SU-DHL-6 (cell line): ENCODE measurements around the gene MPZL2.

ENCODE experiments used
- H2AFZ ChIP-seq: fragments of 200-600 bp; sonication (generic); 2 replicates; pipeline ENCODE4 v1.6.1; 2014; ENCODE audit warnings: low read depth, mild to moderate bottlenecking, moderate library complexity, mixed read lengths, antibody characterized with exemption, low read length; ENCODE audit not compliant: severe bottlenecking
- H3F3A ChIP-seq: fragments of 200-600 bp; shearing (Covaris generic); 2 replicates; pipeline ENCODE4 v1.6.0; 2016; ENCODE audit warnings: antibody characterized with exemption, mild to moderate bottlenecking; ENCODE audit not compliant: insufficient read depth
- H3K27ac ChIP-seq: fragments of 200-600 bp; sonication (generic); 2 replicates; pipeline ENCODE4 v1.5.1; 2016; ENCODE audit warnings: low read depth, mild to moderate bottlenecking, low read length, moderate library complexity, mixed read lengths
- H3K27me3 ChIP-seq: fragments of 200-600 bp; sonication (generic), shearing (Covaris generic); 2 replicates; pipeline ENCODE4 v1.6.0; 2014; ENCODE audit warnings: mild to moderate bottlenecking, low read length
- H3K36me3 ChIP-seq: fragments of 200-600 bp; sonication (generic); 2 replicates; pipeline ENCODE4 v1.6.1; 2014; ENCODE audit warnings: mild to moderate bottlenecking, low read length, mixed read lengths
- H3K4me2 ChIP-seq: fragments of 300-600, 200-600 bp; shearing (Covaris generic), sonication (generic); 2 replicates; pipeline ENCODE4 v1.6.0; 2014; ENCODE audit warnings: low read length, low read depth, mild to moderate bottlenecking; ENCODE audit not compliant: poor library complexity, severe bottlenecking
- H3K4me3 ChIP-seq: fragments of 200-600 bp; sonication (generic); 2 replicates; pipeline ENCODE4 v1.5.1; 2014; ENCODE audit warnings: antibody characterized with exemption, low read length, mild to moderate bottlenecking, mixed read lengths; ENCODE audit not compliant: insufficient read depth, poor library complexity, severe bottlenecking
- H3K79me2 ChIP-seq: fragments of 200-600 bp; sonication (generic); 2 replicates; pipeline ENCODE4 v1.6.1; 2014; ENCODE audit warnings: mild to moderate bottlenecking, low read length, moderate library complexity; ENCODE audit not compliant: insufficient read depth
- H3K9ac ChIP-seq: fragments of 200-600 bp; sonication (generic); 2 replicates; pipeline ENCODE4 v1.7.0; 2014; ENCODE audit warnings: mild to moderate bottlenecking, low read length
- H3K9me2 ChIP-seq: fragments of 200-600 bp; sonication (generic); replicated peaks from 2 replicates; pipeline ENCODE4 v1.6.1; 2014; ENCODE audit warnings: low read length; ENCODE audit not compliant: insufficient read depth
- H3K9me3 ChIP-seq: fragments of 200-600 bp; sonication (generic); 2 replicates; pipeline ENCODE4 v1.6.1; 2014; ENCODE audit warnings: low read length, mixed read lengths; ENCODE audit not compliant: insufficient read depth
- H4K20me1 ChIP-seq: fragments of 200-600 bp; sonication (generic); 2 replicates; pipeline ENCODE4 v1.6.1; 2014; ENCODE audit warnings: low read depth, mild to moderate bottlenecking, antibody characterized with exemption, low read length, moderate library complexity, mixed read lengths
- CTCF ChIP-seq: fragments of 200-600 bp; sonication (generic); IDR thresholded peaks from one replicate; pipeline ENCODE4 v1.5.1; 2017; ENCODE audit warnings: antibody characterized with exemption, mild to moderate bottlenecking, low read length, moderate library complexity; ENCODE audit not compliant: insufficient read depth, poor library complexity, severe bottlenecking
- EZH2phosphoT487 ChIP-seq: fragments of 200-600 bp; sonication (generic), shearing (Covaris generic); conservative IDR thresholded peaks from 2 replicates; pipeline ENCODE4 v1.6.1; 2018; ENCODE audit warnings: mild to moderate bottlenecking, antibody characterized with exemption, low read length, moderate library complexity, mixed read lengths

The MPZL2 gene

GRCh38 chr11:118229274-118229847, 34.7 kb downstream of the MPZL2 start:
- H3K9me3 ChIP-seq = no peaks in the 10 kb centered on the region
- no peaks in the 10 kb centered on the region for H3K9me2 ChIP-seq
- H3K36me3 ChIP-seq = no peaks in the 10 kb centered on the region
- H4K20me1 ChIP-seq = no peaks in the 10 kb centered on the region
- H3F3A ChIP-seq = peaks cover 31% of the 10 kb centered on the region
- TF ChIP-seq CTCF (no peak), EZH2phosphoT487 (no peak)
- H3K9ac ChIP-seq = no peak overlapping the region
- no peaks in the 10 kb centered on the region for H3K27me3 ChIP-seq
- H3K27ac ChIP-seq = peak overlapping the region; percentile 90
- no peak overlapping the region for H2AFZ ChIP-seq
- no peak overlapping the region for H3K4me3 ChIP-seq
- no peaks in the 10 kb centered on the region for H3K79me2 ChIP-seq
- H3K4me2 ChIP-seq = no peak overlapping the region

DNA sequence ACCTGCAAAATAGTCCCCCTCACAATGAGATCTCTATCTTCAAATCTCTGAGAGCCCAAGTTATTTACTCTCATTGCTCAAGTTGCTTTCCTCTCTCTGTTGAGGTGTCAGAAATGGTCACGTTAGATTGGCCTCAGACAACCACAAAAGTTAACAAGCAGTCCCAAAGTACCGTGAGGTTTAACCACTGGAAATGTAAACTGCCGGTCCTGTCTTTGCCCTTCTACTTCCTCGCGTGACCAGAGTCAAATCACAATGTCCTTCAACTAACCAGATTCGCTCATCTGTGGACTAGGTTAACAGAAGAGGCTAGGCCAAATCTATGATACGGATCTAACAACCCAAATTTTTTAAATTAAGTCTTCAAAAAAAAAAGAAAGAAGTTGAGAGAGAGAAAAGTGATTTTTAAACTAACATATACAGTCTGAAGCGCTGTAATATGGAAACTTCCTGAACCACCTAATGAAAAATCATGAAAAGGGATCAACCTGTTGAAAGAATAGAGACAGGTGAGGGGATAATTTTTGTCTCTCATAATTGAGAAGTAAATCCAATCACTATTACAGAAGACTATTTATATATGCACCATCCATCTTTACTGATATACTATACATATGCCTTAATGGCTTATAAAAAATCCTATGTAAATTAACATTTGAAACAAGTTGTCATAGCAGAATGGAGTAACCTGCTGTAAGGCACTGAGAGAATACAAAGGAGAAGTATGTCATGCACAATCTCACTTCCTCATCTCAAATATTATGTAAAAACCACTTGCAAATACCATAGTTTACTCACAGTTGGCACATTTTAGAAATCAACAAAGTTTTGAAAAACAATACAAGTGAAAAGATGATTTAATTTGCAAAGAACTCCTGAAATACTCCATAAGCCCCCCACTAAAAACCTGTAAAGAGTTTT, 36.0 kb downstream of the MPZL2 start:
- Histone ChIP-seq H4K20me1 (no peaks in the 10 kb centered on the region), H3F3A (peaks cover 31% of the 10 kb centered on the region), H3K27me3 (no peaks in the 10 kb centered on the region), H3K4me2 (peak overlapping the region; percentile 56), H3K4me3 (no peak overlapping the region), H3K79me2 (no peaks in the 10 kb centered on the region), H3K36me3 (no peaks in the 10 kb centered on the region), H3K9me2 (no peaks in the 10 kb centered on the region), H3K9ac (peak overlapping the region; percentile 16; the same call in 1 of the 2 replicates), H2AFZ (peak overlapping the region; percentile 55), H3K9me3 (no peaks in the 10 kb centered on the region), H3K27ac (peak overlapping the region; percentile 90)
- TF ChIP-seq EZH2phosphoT487 (no peak), CTCF (no peak)

DNA sequence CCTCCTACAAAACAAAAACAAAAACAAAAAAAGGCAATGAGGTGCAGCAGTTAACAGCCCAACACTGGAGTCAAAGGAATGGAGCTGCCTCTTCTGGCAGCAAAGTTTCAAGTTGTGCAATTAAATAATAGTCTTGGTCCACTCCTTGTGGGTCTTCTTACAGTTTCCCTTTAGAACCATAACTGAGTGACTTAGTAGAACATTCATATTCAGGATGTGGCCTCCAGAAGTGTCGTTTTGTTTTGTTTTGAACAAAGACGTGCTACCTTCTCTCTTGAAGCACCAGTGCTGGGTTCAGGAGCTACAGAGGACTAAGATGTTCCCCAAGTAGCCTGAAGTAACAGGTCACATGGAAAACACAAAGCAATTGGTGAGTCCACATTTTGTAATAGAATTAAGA, 37.3 kb downstream of the MPZL2 start:
- Histone ChIP-seq H3K36me3 (no peaks in the 10 kb centered on the region), H3K4me2 (peak overlapping the region; percentile 56), H3K27me3 (no peaks in the 10 kb centered on the region), H3K9me3 (no peaks in the 10 kb centered on the region), H3F3A (peaks cover 31% of the 10 kb centered on the region), H3K4me3 (no peak overlapping the region), H3K9me2 (no peaks in the 10 kb centered on the region), H3K9ac (no peak overlapping the region), H3K79me2 (no peaks in the 10 kb centered on the region), H4K20me1 (no peaks in the 10 kb centered on the region), H3K27ac (peak overlapping the region; percentile 90), H2AFZ (no peak overlapping the region)
- TF ChIP-seq CTCF = no peak
- TF ChIP-seq EZH2phosphoT487 = no peak
